ENCODE data around the gene PROZ. TPM values are rescaled to one million over a fixed set of nuclear protein-coding genes. Genes with fewer than 3 reads are reported as not detected.

PROZ gene
- total RNA-seq, 4 donors from 2014 or later, result not detected

GRCh38 chr13:113152984-113153809, 5.3 kb upstream of the PROZ start:
- WGBS, 2 donors, result 10 to 16% methylated on average over 44 to 59 of the region's 60 CpGs
- H3K27me3 ChIP-seq, result peaks cover 0 to 8% of the 10 kb centered on the region in 2 donors
- no peaks in the 10 kb centered on the region for H3K9me3 ChIP-seq
- TF ChIP-seq EP300 (IDR thresholded peaks at IDR 0.05), result no peak
- no peak for TF ChIP-seq POLR2A (IDR thresholded peaks at IDR 0.05)
- TF ChIP-seq CTCF (IDR thresholded peaks at IDR 0.05), result no peak
- no peaks in the 10 kb centered on the region for H3K36me3 ChIP-seq
- H3K4me1 ChIP-seq, result peaks cover 0 to 21% (median 7%) of the 10 kb centered on the region in 4 donors
- peak overlapping the region; percentile 32 to 83 (median 53) for H3K27ac ChIP-seq
- peak; percentile 23 to 31 for DNase-seq (ENCODE audit: low spot score in 2 of 2)
- H3K4me3 ChIP-seq, result peak overlapping the region; percentile 34 to 53 (median 48)

DNA sequence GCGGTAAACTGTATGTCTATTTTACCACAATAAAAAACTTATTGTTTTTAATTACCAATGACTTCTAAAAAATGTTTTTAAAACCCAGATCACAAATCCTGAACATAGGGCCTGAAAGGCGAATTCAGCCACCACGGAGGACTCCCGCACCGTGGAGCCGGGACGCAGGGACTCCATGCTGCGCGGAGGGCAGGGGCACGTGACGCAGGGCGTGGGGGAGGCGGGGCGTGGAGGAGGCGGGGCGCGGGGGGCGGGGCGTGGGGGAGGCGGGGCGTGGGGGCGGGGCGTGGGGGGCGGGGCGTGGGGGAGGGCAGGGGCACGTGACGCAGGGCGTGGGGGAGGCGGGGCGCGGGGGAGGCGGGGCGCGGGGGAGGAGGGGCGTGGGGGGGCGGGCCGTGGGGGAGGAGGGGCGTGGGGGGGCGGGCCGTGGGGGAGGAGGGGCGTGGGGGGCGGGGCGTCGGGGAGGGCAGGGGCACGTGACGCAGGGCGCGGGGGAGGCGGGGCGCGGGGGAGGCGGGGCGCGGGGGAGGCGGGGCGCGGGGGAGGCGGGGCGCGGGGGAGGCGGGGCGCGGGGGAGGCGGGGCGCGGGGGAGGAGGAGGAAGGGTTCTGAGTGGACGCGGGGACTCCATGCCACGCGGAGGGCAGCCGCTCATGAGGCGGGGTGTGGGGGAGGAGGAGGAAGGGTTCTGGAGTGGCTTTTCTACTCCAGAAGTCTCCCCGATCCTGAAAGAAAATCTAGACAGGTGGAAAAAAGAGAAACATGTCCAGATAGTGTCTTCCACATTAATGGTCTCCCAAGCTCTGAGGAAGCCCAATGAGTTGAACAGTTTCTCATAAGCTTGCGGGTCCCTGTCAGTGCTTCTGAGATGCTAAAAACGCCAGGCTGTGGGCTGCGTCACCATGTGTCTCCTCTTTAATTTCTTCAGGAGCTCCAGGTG, 4.4 kb upstream of the PROZ start:
- peak overlapping the region; percentile 50 to 83 (median 56) for H3K27ac ChIP-seq

GRCh38 chr13:113155201-113155600, 3.2 kb upstream of the PROZ start:
- Histone ChIP-seq H3K27ac (no peak overlapping the region), H3K4me1 (peaks cover 0 to 21% (median 7%) of the 10 kb centered on the region in 4 donors), H3K27me3 (peaks cover 0 to 28% of the 10 kb centered on the region in 2 donors), H3K4me3 (no peak overlapping the region), H3K9me3 (no peaks in the 10 kb centered on the region), H3K36me3 (no peaks in the 10 kb centered on the region)
- no peak for DNase-seq (ENCODE audit: low spot score in 2 of 2)
- WGBS, 2 donors, result 71 to 73% methylated on average over 3 of the region's 3 CpGs
- no peak for TF ChIP-seq POLR2A (IDR thresholded peaks at IDR 0.05)

More for the DNA sequence above, 4.4 kb upstream of the PROZ start:
- Histone ChIP-seq H3K4me1 (peaks cover 0 to 21% (median 7%) of the 10 kb centered on the region in 4 donors), H3K4me3 (peak overlapping the region; percentile 34 to 53 (median 48)), H3K36me3 (no peaks in the 10 kb centered on the region), H3K9me3 (no peaks in the 10 kb centered on the region), H3K27me3 (peaks cover 0 to 17% of the 10 kb centered on the region in 2 donors)
- TF ChIP-seq POLR2A (IDR thresholded peaks at IDR 0.05) (peak in 1 of 2 donors; percentile 59), EP300 (IDR thresholded peaks at IDR 0.05) (peak in 1 of 2 donors; percentile 93), CTCF (IDR thresholded peaks at IDR 0.05) (no peak)
- peak; percentile 68 to 70 for DNase-seq (ENCODE audit: low spot score in 2 of 2)
- WGBS, 2 donors, result 8 to 10% methylated on average over 31 to 37 of the region's 76 CpGs

DNA sequence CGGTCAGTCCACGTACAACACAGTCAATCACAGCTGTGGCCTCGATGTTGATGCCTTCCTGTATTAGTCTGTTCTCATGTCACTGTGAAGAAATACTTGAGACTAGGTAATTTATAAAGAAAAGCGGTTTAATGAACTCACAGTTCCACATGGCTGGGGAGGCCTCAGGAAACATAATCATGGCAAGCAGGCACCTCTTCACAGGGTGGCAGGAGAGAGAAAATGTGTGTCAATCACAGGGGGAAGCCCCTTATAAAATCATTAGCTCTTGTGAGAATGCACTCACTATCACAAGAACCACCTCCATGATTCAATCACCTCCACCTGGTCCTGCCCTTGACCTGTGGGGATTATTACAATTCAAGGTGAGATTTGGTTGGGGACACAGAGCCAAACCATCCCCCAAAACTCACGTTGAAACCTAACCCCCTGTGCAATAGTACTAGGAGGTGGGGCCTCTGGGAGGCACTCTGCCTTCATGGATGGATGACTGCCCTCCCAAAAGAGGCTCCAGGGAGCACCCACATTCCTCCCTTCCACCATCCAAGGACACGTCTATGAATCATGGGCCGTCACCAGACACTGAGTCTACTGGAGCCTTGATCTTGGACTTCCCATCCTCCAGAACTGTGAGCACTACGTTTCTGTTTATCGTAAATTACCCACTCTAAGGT, 2.3 kb upstream of the PROZ start:
- H3K27ac ChIP-seq, result no peak overlapping the region
- no peak for DNase-seq (ENCODE audit: low spot score in 2 of 2)
- 85 to 86% methylated on average over 9 of the region's 9 CpGs for WGBS, 2 donors
- H3K27me3 ChIP-seq, result peaks cover 0 to 34% of the 10 kb centered on the region in 2 donors
- H3K4me3 ChIP-seq, result no peak overlapping the region
- peaks cover 0 to 21% (median 7%) of the 10 kb centered on the region in 4 donors for H3K4me1 ChIP-seq
- TF ChIP-seq CTCF (IDR thresholded peaks at IDR 0.05) (no peak), POLR2A (IDR thresholded peaks at IDR 0.05) (no peak), EP300 (IDR thresholded peaks at IDR 0.05) (no peak)
- H3K9me3 ChIP-seq, result no peaks in the 10 kb centered on the region
- no peaks in the 10 kb centered on the region for H3K36me3 ChIP-seq
